ENCODE results near the gene TPCN2.

TPCN2 gene

GRCh38 chr11:69061713-69062053 lies 13.0 kb downstream of the TPCN2 start:
- Histone ChIP-seq H3K27ac (no peak overlapping the region), H3K27me3 (no peaks in the 10 kb centered on the region), H3K36me3 (peaks cover 18 to 69% (median 58%) of the 10 kb centered on the region in 3 donors), H3K9me3 (no peaks in the 10 kb centered on the region), H3K4me3 (no peak overlapping the region), H3K4me1 (peaks cover 0 to 2% (median 0%) of the 10 kb centered on the region in 4 donors)
- TF ChIP-seq CTCF (IDR thresholded peaks at IDR 0.05) = no peak
- no peak for DNase-seq
- intact Hi-C loops (cut with DNase I; ENCODE audit: low total_unique reads) = no loop called here

- H3K4me1 ChIP-seq = no peaks in the 10 kb centered on the region
- no peaks in the 10 kb centered on the region for H3K27me3 ChIP-seq
- no peak for TF ChIP-seq CTCF (IDR thresholded peaks at IDR 0.05)
- intact Hi-C loops (cut with DNase I; ENCODE audit: low total_unique reads) = no loop called here
- DNase-seq = no peak
- H3K9me3 ChIP-seq = no peaks in the 10 kb centered on the region
- peaks cover 18 to 66% (median 54%) of the 10 kb centered on the region in 3 donors for H3K36me3 ChIP-seq
- no peak overlapping the region for H3K27ac ChIP-seq
- H3K4me3 ChIP-seq = no peak overlapping the region
Observed at GRCh38 chr11:69062169-69062855, 13.6 kb downstream of the TPCN2 start.

- Histone ChIP-seq H3K36me3 (peaks cover 13 to 66% (median 52%) of the 10 kb centered on the region in 3 donors), H3K27me3 (no peaks in the 10 kb centered on the region), H3K9me3 (no peaks in the 10 kb centered on the region), H3K4me3 (no peak overlapping the region), H3K27ac (no peak overlapping the region), H3K4me1 (no peaks in the 10 kb centered on the region)
- DNase-seq = no peak
- TF ChIP-seq CTCF (IDR thresholded peaks at IDR 0.05) = no peak
- intact Hi-C loops (cut with DNase I; ENCODE audit: low total_unique reads) = no loop called here
Observed at GRCh38 chr11:69062873-69063651, 14.3 kb downstream of the TPCN2 start.

- Histone ChIP-seq H3K27me3 (no peaks in the 10 kb centered on the region), H3K27ac (no peak overlapping the region), H3K4me3 (no peak overlapping the region), H3K36me3 (peaks cover 13 to 60% (median 45%) of the 10 kb centered on the region in 3 donors), H3K9me3 (no peaks in the 10 kb centered on the region), H3K4me1 (no peaks in the 10 kb centered on the region)
- DNase-seq = no peak
- no peak for TF ChIP-seq CTCF (IDR thresholded peaks at IDR 0.05)
- intact Hi-C loops (cut with DNase I; ENCODE audit: low total_unique reads) = no loop called here
Observed at GRCh38 chr11:69063652-69064260, 15.0 kb downstream of the TPCN2 start.

- Histone ChIP-seq H3K36me3 (peaks cover 13 to 53% (median 38%) of the 10 kb centered on the region in 3 donors), H3K4me1 (no peaks in the 10 kb centered on the region), H3K27me3 (no peaks in the 10 kb centered on the region), H3K4me3 (no peak overlapping the region), H3K27ac (no peak overlapping the region), H3K9me3 (no peaks in the 10 kb centered on the region)
- DNase-seq = no peak
- TF ChIP-seq CTCF (IDR thresholded peaks at IDR 0.05) = no peak
- intact Hi-C loops (cut with DNase I; ENCODE audit: low total_unique reads) = no loop called here
Observed at GRCh38 chr11:69064394-69064957, 15.7 kb downstream of the TPCN2 start.

Measured in tibial artery (tissue), 4 donors.